Posterior cingulate gyrus (tissue), 11 donors: Measurements from ENCODE around the gene LAMC2.
"Not testable (repeated sequence)": the region's sequence is repeated elsewhere in the genome, so short reads cannot be mapped to it uniquely, and the experiment has no call there.

Experiments used
- DNase-seq, 10 donors: peaks; one replicate each; pipeline versions ENCODE4 v3.0.0 to v3.0.0-alpha.2; 2020 to 2021; ENCODE audit warnings: mixed read lengths in 3 of 10
- intact Hi-C: fragments of 100-400 bp; cut with DNase I; formaldehyde crosslinking; loops from one replicate; pipeline ENCODE4 v1.15.1; 2023

Gene LAMC2

GRCh38 chr1:183249941-183250452 is 63.9 kb downstream of the LAMC2 start:
- intact Hi-C loops: no loop called here
- DNase-seq: no peak

GRCh38 chr1:183251101-183251958 is 65.3 kb downstream of the LAMC2 start:
- intact Hi-C loops: no loop called here
- no peak for DNase-seq

GRCh38 chr1:183251959-183252450 is 65.9 kb downstream of the LAMC2 start:
- intact Hi-C loops: no loop called here
- no peak for DNase-seq

- intact Hi-C loops: no loop called here
- DNase-seq: no peak
Observed at GRCh38 chr1:183255073-183255472, 69.0 kb downstream of the LAMC2 start.

DNA sequence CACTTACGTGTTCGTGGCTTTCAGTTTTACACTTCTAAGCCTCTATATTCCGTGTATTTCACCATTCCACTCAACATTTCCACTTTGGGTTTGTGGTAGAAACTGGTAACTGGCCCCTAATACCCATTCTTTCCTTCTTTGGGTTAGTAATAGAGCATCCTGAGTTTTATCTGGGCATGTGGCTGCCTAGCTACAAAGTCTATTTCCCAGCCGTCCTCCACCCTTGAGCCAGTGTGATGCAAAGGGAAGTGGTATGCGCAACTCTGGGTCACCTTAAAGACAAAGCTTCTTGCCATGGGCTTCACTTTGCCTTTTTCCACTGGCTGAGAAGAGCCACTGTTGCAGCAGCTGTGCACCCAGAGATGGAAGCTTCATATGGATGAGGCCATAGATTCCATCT is 73.9 kb downstream of the LAMC2 start:
- intact Hi-C loops: no loop called here
- no peak for DNase-seq

- no peak for DNase-seq
- intact Hi-C loops: no loop called here
Observed at GRCh38 chr1:183262628-183263200, 76.7 kb downstream of the LAMC2 start.

- intact Hi-C loops: no loop called here
- peak in 1 of 10 donors; percentile 31 for DNase-seq
Observed at GRCh38 chr1:183263886-183264602, 78.0 kb downstream of the LAMC2 start.

GRCh38 chr1:183267646-183268431 is 81.8 kb downstream of the LAMC2 start:
- intact Hi-C loops: no loop called here
- DNase-seq: no peak

DNA sequence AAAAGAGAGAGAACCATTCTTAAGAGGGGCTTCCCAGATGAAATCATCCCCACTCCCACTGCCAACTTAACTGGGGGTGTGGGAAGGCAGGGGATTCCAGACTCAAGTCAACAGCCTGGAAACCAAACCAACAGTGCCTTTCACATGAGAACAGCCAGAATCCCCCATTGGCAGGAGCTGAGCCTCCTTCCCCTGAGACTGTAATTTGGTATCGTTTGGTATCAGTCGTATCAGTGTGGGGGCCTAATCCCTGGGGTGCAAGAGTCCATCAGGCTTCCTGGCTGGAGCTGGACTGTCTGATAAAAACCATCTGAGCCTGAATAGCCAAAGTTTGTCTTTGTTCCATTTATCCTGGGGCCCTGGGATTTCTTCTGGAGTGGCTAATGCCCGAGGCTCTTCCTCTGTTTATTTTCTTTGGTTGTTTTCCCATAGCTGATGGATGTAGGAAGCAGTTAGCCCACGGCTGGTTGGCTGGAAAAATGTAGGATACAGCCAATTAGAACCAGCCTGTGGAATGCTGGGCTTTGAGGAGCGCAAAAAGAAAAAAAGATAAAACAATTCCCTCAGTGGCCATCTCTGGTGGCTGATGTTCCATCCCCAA is 84.6 kb downstream of the LAMC2 start:
- DNase-seq: no peak
- intact Hi-C loops: no loop called here

GRCh38 chr1:183272390-183272848 is 86.4 kb downstream of the LAMC2 start:
- intact Hi-C loops: no loop called here

GRCh38 chr1:183273300-183273699 is 87.2 kb downstream of the LAMC2 start:
- DNase-seq: no peak
- intact Hi-C loops: no loop called here

More at GRCh38 chr1:183272390-183272848, 86.4 kb downstream of the LAMC2 start:
- no peak for DNase-seq

DNA sequence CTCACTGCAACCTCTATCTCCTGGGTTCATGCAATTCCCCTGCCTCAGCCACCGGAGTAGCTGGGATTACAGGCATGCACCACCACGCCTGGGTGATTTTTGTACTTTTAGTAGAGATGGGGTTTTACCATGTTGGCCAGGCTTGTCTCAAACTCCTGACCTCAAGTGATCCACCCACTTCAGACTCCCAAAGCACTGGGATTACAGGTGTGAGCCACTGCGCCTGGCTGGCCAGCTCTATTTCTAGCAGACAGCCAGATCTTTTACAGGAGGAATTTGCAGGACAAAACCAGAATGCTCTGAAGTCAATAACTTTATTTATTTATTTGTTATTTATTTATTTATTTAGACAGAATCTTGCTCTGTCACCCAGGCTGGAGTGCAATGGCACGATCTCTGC is 87.9 kb downstream of the LAMC2 start:
- intact Hi-C loops, DNase-seq: not testable (repeated sequence)

DNA sequence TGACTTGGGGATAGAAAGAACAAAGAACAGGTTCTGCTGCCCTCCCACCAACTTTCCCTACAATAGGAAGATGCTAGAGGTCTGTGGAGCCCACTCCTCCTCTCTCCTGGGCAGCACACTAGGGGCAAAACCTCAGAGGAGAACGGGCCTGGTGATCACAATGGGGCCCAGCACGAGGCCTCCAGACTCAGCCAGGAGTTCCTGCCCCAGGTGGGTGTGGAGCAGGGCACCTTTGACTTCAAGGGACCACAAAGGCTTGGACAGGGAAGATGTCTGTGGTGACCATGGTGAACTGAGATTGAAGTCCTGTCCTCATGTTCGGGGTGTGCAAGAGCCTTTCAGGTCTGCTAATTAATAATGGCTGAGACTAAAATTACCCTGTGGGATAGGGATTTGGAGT is 88.8 kb downstream of the LAMC2 start:
- DNase-seq: no peak
- intact Hi-C loops: no loop called here

- intact Hi-C loops: no loop called here
- DNase-seq: no peak
Observed at GRCh38 chr1:183275322-183275721, 89.3 kb downstream of the LAMC2 start.

DNA sequence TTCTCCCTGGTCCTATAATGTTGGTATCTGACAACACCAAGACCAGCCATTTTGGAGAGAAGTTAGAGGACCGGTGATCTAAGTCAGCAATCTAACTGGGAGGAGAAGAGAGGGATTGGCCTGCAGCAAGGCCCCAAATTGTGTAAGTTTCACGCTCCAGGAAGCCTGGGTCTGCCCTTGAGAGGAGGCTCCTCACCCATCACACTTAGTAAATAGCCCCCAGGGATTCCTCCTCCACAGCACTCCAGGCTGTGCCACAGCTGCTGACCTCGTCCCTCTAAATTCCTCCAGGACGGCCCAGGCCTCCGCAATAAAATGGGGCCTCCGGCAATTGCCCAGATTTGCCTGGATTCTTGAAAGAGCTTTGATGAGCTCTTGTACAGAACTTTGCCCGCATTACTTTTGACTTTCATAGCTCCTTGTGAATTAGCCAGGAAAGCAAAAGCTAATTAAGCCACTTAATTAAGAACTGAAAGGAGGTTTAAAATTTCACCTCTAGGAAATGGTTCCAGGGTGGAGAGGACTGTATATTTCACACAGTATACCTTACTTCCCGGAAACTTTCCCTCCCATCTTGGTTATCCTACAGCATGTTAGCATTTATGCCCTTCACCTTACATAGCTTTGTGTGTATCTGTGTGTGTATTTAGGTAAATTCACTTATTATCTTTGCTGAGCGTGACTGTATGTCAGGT is 90.5 kb downstream of the LAMC2 start:
- DNase-seq: no peak
- intact Hi-C loops: no loop called here

DNA sequence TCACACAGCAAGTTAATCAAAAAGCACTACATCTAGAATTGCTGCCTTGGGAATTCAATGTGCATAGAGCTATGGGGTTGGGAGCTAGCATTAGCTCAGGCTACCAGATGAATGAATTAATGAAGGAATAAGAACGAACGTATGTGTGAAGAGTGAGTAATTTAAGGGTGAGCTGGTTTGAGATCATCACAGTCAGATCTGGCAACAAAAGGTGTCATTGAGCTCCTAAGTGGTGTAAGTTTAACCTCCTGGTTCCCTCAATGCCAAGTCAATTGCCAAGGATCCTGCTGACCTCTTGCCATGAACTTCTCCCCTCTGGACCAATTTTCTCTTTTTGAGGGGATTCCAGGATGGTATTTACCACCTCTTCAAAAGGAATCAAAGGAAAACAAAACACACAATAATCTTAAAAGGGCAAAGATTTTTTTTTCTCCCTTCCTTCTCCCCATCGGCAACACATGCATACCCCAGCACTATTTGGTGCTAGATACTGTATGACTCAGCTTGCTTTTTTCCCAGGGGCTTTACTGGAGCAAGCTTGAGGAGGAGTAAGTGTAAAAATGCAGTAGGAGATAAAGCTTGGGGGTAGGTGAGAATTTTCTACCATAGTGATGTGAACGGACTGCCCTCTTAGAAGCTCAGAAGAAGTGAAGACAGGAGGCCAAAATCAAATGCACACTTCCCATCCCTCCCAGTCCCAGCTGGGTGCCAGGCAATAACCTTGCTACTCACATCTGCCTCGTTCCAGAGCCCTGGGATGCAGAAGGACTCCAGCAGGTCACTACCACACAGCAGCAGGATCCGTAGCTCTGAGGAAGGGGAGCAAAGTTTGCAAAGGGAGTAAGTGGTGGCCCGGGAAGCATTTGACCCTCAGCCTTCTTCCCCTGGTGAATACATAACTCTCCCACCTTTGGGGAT is 92.0 kb downstream of the LAMC2 start:
- DNase-seq: no peak
- intact Hi-C loops: no loop called here

DNA sequence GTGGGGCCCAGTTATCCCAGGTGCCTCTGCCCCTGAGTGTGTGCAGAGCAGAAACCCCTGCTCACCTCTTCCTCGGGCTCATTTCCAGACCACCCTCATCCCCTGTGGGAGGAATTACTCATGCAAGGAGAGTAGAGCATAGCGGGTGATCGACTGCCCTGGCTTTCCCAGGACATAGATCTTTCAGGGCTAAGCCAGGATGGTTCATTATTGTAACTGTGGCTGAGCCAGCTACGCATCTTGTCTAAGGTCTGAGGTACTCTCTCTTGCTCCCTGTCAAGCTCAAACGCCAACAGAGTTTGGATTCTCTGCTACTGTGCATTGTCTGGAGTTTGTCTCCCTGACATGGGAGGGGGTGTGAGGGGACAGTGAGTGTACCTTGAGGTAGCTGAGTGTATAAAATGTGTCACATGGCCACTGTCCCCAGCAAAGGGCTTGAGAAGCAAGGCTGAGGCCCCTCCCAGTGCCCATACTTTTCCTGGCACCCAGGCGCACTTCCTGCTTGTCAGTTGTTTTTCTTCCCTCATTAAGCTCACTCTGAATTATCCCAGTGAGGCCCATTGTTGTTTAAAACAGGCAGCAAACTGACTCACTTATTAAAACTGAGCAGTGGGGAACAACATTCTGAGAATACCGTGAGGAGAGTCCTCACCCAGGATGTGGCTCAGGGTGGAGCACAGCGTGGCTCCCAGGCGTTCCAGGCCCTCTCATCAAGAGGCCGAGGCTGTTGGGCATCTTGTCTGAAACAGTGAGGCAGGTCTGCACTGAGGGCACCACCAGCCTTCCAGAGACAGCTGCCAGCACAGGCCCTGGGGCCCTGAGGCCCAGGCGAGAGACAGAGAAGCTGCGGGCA is 92.9 kb downstream of the LAMC2 start:
- intact Hi-C loops: no loop called here
- no peak for DNase-seq
